Adrenal gland (tissue), 5 donors: ENCODE measurements around the gene KCNK10.

ENCODE experiments used
- CTCF ChIP-seq, 6 experiments: fragments of 450-650 bp in 4 of 6; fragments of 200-600 bp in 2 of 6; sonication (generic) in 1 of 6; IDR thresholded peaks; 1 replicate in 5 of 6; 2 replicates in 1 of 6; pipeline versions ENCODE4 v1.5.1 to v1.8.0; 2016 to 2021; ENCODE audit warnings: antibody characterized with exemption in 6 of 6, mild to moderate bottlenecking in 2 of 6, moderate library complexity in 1 of 6
- POLR2A ChIP-seq, 2 donors: fragments of 450-650 bp; IDR thresholded peaks; one replicate each; pipeline ENCODE4 v1.6.1; 2017; ENCODE audit warnings: antibody characterized with exemption in 2 of 2, mild to moderate bottlenecking in 2 of 2, moderate library complexity in 1 of 2
- donor health status: DM: no; HTN: no; CAD: no.

GRCh38 chr14:88318406-88318805 lies 4.7 kb downstream of the KCNK10 start:
- TF ChIP-seq POLR2A (IDR thresholded peaks at IDR 0.05) (no peak), CTCF (IDR thresholded peaks at IDR 0.05) (no peak)
